SK-N-MC (cell line): Measurements from ENCODE around the gene TRIM8.
"Not testable (repeated sequence)": the region's sequence is repeated elsewhere in the genome, so short reads cannot be mapped to it uniquely, and the experiment has no call there.

Experiments used
- DNase-seq: peaks from one replicate; pipeline ENCODE4 v3.0.0-alpha.2; 2011; ENCODE audit warnings: low read depth, low spot score
- H3K27ac ChIP-seq: fragments of 200-600 bp; sonication (generic); 2 replicates; pipeline ENCODE4 v1.5.1; 2016; ENCODE audit warnings: mixed run types
- H3K36me3 ChIP-seq: fragments of 200-600 bp; sonication (generic); 2 replicates; pipeline ENCODE4 v1.6.1; 2017; ENCODE audit warnings: antibody characterized with exemption, low read length, mixed read lengths; ENCODE audit not compliant: insufficient read depth
- H3K4me3 ChIP-seq: fragments of 200-600 bp; sonication (generic); 2 replicates; pipeline ENCODE4 v1.5.1; 2016
- H3K9ac ChIP-seq: fragments of 200-600 bp; sonication (generic); 2 replicates; pipeline ENCODE4 v1.8.0; 2017; ENCODE audit warnings: mixed run types, mixed read lengths; ENCODE audit not compliant: insufficient read length
- H3K9me3 ChIP-seq: fragments of 200-600 bp; sonication (generic); 2 replicates; pipeline ENCODE4 v1.6.1; 2017; ENCODE audit warnings: low read depth, mild to moderate bottlenecking, antibody characterized with exemption, low read length, moderate library complexity, mixed read lengths
- EZH2 ChIP-seq: fragments of 200-600 bp; sonication (generic); IDR thresholded peaks from one replicate; pipeline ENCODE4 v1.6.1; 2017; ENCODE audit warnings: antibody characterized with exemption
- FOXP2 ChIP-seq: optimal IDR thresholded peaks from 2 replicates; pipeline ENCODE3; 2011; ENCODE audit warnings: mild to moderate bottlenecking, moderate library complexity; ENCODE audit not compliant: insufficient read depth; ENCODE audit errors: extremely low read length, control extremely low read depth
- POLR2AphosphoS5 ChIP-seq: IDR thresholded peaks from 2 replicates; pipeline ENCODE4 v1.6.1; 2012; ENCODE audit warnings: mild to moderate bottlenecking, low read depth, low read length, borderline replicate concordance

The TRIM8 gene

DNA sequence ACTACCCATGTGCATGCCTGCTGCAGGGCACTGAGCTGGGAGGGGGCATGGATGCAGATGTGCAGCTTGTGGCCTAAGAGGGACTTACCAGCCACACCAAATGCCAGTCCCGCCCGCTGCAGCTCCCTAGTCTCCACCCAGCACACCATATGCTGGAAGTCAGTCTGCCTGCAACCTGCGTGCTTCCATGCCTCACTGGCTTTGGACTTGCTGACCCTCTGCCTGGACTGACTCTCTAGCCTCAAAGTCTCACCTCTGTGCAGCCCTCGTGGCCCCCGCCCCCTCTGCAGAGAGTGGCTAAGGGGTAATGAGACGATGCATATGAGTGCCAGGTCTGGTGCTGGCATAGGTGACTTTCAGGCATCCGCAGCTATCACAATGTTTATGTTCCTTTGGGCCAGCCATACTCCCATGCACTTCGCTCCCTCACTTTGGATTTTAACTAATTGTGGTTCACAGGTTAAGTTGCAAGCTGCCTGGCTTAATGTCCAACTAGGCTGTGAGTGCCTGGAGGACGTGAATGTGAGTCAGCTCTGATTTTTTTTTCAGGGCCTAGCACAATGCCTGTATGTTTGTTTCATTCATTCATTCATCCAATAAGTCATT is 21.7 kb downstream of the TRIM8 start:
- no peaks in the 10 kb centered on the region for H3K36me3 ChIP-seq
- H3K4me3 ChIP-seq = no peak overlapping the region
- DNase-seq = no peak
- TF ChIP-seq POLR2AphosphoS5 = no peak
- TF ChIP-seq FOXP2 = no peak
- TF ChIP-seq EZH2 = no peak
- H3K27ac ChIP-seq = no peak overlapping the region
- H3K9me3 ChIP-seq = no peaks in the 10 kb centered on the region
- no peak overlapping the region for H3K9ac ChIP-seq

GRCh38 chr10:102667411-102667810 is 23.1 kb downstream of the TRIM8 start:
- not testable (repeated sequence) for H3K27ac ChIP-seq, H3K9ac ChIP-seq, H3K36me3 ChIP-seq, H3K9me3 ChIP-seq, DNase-seq, H3K4me3 ChIP-seq

DNA sequence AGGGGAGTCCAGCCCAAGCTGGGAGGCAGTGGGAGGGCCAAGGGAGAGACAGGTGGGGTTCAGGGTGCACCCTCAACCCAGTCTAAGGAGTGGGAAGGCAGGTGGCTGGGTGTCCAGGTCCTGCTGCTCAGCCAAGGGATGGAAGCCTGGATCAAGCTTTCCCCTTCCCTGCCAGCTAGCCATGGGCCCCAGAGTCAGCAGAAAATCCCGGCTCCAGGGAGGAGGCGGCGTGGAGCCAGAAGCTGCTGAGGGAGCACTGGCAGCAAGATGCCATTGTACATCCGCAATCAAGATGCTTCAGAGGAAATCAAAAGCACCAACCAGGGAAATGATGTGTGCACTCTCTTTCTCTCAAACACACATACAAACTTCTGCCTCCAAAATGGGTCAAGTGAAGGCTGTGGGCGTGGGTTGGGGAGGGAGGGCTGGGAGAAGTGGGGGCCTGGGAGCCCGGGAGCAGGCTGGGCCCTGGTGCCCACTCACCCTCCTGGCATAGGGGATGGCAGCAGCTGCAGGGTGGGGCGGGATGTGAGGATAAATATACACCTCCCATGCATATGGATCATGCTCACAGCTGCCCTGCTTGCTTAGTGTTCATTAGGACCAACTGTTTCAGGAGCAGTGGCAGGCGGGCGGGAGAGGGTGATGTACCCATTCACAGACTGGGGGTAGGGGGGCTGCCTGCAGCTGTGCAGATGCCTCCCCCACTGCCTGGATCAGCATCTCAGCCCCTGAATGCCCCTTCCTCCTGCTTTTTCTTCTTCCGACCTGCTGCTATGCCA is 24.2 kb downstream of the TRIM8 start:
- no peak for TF ChIP-seq FOXP2
- TF ChIP-seq EZH2 = no peak
- no peak for TF ChIP-seq POLR2AphosphoS5
- no peaks in the 10 kb centered on the region for H3K9me3 ChIP-seq
- no peak overlapping the region for H3K9ac ChIP-seq
- no peaks in the 10 kb centered on the region for H3K36me3 ChIP-seq
- H3K4me3 ChIP-seq = no peak overlapping the region
- no peak overlapping the region for H3K27ac ChIP-seq
- no peak for DNase-seq

GRCh38 chr10:102669206-102670064 is 25.2 kb downstream of the TRIM8 start:
- no peaks in the 10 kb centered on the region for H3K9me3 ChIP-seq
- no peak for DNase-seq
- no peaks in the 10 kb centered on the region for H3K36me3 ChIP-seq
- H3K9ac ChIP-seq = no peak overlapping the region
- no peak overlapping the region for H3K27ac ChIP-seq
- TF ChIP-seq FOXP2 = no peak
- TF ChIP-seq EZH2 = no peak
- TF ChIP-seq POLR2AphosphoS5 = no peak
- no peak overlapping the region for H3K4me3 ChIP-seq

GRCh38 chr10:102670065-102670670 is 25.9 kb downstream of the TRIM8 start:
- Histone ChIP-seq H3K4me3 (no peak overlapping the region), H3K9me3 (no peaks in the 10 kb centered on the region), H3K36me3 (no peaks in the 10 kb centered on the region), H3K9ac (no peak overlapping the region), H3K27ac (no peak overlapping the region)
- TF ChIP-seq POLR2AphosphoS5 = no peak
- TF ChIP-seq FOXP2 = no peak
- TF ChIP-seq EZH2 = no peak
- DNase-seq = no peak

GRCh38 chr10:102670871-102671434 is 26.7 kb downstream of the TRIM8 start:
- no peak for DNase-seq
- TF ChIP-seq POLR2AphosphoS5 (no peak), EZH2 (no peak), FOXP2 (no peak)
- no peak overlapping the region for H3K27ac ChIP-seq
- no peak overlapping the region for H3K4me3 ChIP-seq
- no peaks in the 10 kb centered on the region for H3K9me3 ChIP-seq
- no peaks in the 10 kb centered on the region for H3K36me3 ChIP-seq
- no peak overlapping the region for H3K9ac ChIP-seq

DNA sequence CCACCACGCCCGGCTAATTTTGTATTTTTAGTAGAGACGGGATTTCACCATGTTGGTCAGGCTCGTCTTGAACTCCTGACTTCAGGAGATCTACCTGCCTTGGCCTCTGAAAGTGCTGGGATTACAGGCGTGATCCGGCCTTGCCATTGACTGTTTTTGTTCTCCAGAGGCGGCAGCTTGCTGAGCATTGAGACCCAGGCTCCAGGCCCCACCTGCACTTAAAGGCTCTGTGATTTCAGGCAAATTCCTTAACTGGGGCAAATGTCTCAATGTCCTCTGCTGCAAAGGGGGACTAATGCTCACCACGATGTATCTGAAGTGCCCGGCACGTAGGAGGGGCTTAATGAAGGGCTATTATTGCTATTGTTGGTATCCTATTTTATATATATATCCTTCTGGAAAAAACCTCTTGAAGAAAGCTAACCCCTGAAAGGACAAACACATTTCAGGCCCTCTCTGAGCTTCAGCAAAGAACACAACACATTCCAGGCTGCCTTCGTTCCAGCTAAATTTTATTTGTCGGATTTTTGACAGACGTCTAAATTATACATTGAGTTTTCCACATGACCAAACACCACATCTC is 29.0 kb downstream of the TRIM8 start:
- Histone ChIP-seq H3K4me3 (no peak overlapping the region), H3K9me3 (no peaks in the 10 kb centered on the region), H3K9ac (no peak overlapping the region), H3K27ac (no peak overlapping the region), H3K36me3 (no peaks in the 10 kb centered on the region)
- no peak for DNase-seq
- TF ChIP-seq POLR2AphosphoS5 (no peak), FOXP2 (no peak), EZH2 (no peak)
